HepG2 (cell line): Measurements from ENCODE around the gene NKX3-2. TPM values are rescaled to one million over a fixed set of nuclear protein-coding genes. Genes with fewer than 3 reads are reported as not detected.

ENCODE experiments used
- KLF15 ChIP-seq: sonication (generic); formaldehyde crosslinking; IDR thresholded peaks from 2 replicates; pipeline ENCODE4 v1.8.1; 2023; ENCODE audit warnings: borderline replicate concordance, mild to moderate bottlenecking, inconsistent platforms, missing genetic modification reagents, mixed read lengths
- ZBTB40 ChIP-seq, 2 experiments: fragments of 450-650 bp in 1 of 2; sonication (generic) in 1 of 2; formaldehyde crosslinking in 1 of 2; IDR thresholded peaks; 2 replicates each; pipeline versions ENCODE4 v1.6.1 to v1.8.0; 2016 to 2022; ENCODE audit warnings: antibody characterized with exemption in 1 of 2, mild to moderate bottlenecking in 1 of 2, missing genetic modification reagents in 1 of 2
- ZNF329 ChIP-seq: sonication (generic); formaldehyde crosslinking; IDR thresholded peaks from 2 replicates; pipeline ENCODE4 v1.9.0; 2021; ENCODE audit warnings: low read depth, mild to moderate bottlenecking, missing genetic modification reagents
- polyA plus RNA-seq, 8 experiments: library from polyadenylated mRNA; depleted of rRNA in 3 of 8; stranded (reverse) in 7 of 8; unstranded in 1 of 8; fragments of >200 nt; fragmentation: Illumina TruSeq in 4 of 8; extraction: Trizol in 4 of 8; gene quantifications; 2 replicates each; pipeline versions ENCODE4 v1.2.1 to v1.2.3, GENCODE V29; 2011 to 2016; ENCODE audit warnings: low read depth in 4 of 8, missing spikeins in 1 of 8, mixed read lengths in 1 of 8; ENCODE audit not compliant: insufficient read depth in 1 of 8
- total RNA-seq, 5 experiments: library from RNA; depleted of rRNA; stranded (reverse); fragments of >200 nt; fragmentation: Illumina TruSeq; extraction: Trizol; gene quantifications; 2 replicates each; pipeline ENCODE4 v1.2.3, GENCODE V29; 2016; ENCODE audit warnings: low read depth in 1 of 5
- TF ChIP-seq, protein P1 (sequence below): sonication (generic); formaldehyde crosslinking; IDR thresholded peaks from 2 replicates; pipeline ENCODE4 v1.4.0; 2020; ENCODE audit warnings: mild to moderate bottlenecking, missing genetic modification reagents

NKX3-2 gene
- total and polyA plus RNA-seq, 2 of the 13 experiments (the other 11 are each of a cell fraction or from before 2014, with no cell fraction given) = 0.07 to 0.13 TPM

DNA sequence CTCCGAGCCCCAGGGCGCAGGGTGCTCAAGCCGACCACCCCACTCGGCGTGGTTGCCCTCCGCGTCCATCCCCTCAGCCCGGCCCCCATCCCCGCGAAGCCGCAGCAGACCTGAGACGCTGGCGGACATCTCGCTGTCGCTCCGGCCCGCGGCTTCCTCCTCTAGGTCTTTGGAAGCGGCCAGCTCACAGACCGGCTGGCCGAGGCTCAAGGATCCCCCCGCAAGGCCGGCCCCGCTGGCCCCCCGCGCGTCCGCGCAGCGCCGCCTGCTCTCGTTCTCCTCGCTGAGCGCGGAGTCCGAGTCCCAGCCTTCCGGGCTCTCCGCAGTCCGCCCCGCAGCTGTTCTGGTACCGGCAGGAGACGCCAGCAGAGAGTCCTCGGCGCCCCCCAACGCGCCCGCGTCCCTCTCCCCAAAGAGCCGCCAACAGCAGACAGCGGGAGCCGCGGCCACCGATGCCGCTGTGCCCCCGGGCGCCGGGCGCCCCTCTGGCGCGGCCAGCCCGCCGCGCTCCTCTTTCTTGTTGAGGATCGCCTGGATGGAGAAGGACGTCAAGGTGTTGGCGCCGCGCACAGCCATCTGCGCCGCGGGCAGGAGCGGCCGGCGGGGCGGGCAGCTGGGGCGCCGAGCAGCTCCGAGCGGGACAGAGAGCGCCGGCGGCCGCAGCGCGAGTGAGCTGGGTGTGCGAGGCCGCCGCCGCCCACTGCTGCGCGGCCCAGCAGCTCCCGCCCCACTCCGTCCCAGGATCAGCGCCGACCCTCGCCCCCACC is at the start of gene NKX3-2 (continued):
- TF ChIP-seq ZBTB40 (IDR thresholded peaks at IDR 0.05) (no peak), ZBTB40 (CRISPR knock-in tag; IDR thresholded peaks at IDR 0.05) (no peak), ZNF329 (no peak), KLF15 (CRISPR knock-in tag) (no peak)
- TF ChIP-seq, protein P1, sequence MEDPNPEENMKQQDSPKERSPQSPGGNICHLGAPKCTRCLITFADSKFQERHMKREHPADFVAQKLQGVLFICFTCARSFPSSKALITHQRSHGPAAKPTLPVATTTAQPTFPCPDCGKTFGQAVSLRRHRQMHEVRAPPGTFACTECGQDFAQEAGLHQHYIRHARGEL (CRISPR knock-in tag) = no peak
